GM19351 (cell line): ENCODE measurements around the gene LAMP1.
"Not testable (repeated sequence)": the region's sequence is repeated elsewhere in the genome, so short reads cannot be mapped to it uniquely, and the experiment has no call there.

ENCODE experiments used
- ATAC-seq: cut with Tn5 transposase; IDR thresholded peaks from one replicate; pipeline ENCODE4 v1.9.1; 2021; ENCODE audit warnings: mild to moderate bottlenecking, moderate library complexity; ENCODE audit not compliant: unreplicated experiment

The LAMP1 gene

GRCh38 chr13:113327391-113327765 is 30.3 kb downstream of the LAMP1 start:
- ATAC-seq: no peak

GRCh38 chr13:113327766-113328471 is 30.9 kb downstream of the LAMP1 start:
- no peak for ATAC-seq

- no peak for ATAC-seq
These were observed 31.8 kb downstream of the LAMP1 start for GRCh38 chr13:113328851-113329250.

GRCh38 chr13:113329656-113330312 is 32.7 kb downstream of the LAMP1 start:
- ATAC-seq: no peak

- ATAC-seq: no peak
These were observed 35.6 kb downstream of the LAMP1 start for GRCh38 chr13:113332615-113333014.

- ATAC-seq: no peak
These were observed 36.0 kb downstream of the LAMP1 start for GRCh38 chr13:113333076-113333475.

- ATAC-seq: no peak
These were observed 40.5 kb downstream of the LAMP1 start for GRCh38 chr13:113337556-113337955.

GRCh38 chr13:113337976-113338375 is 40.9 kb downstream of the LAMP1 start:
- no peak for ATAC-seq

- no peak for ATAC-seq
These were observed 41.4 kb downstream of the LAMP1 start for GRCh38 chr13:113338451-113338850.

- no peak for ATAC-seq
These were observed 46.0 kb downstream of the LAMP1 start for GRCh38 chr13:113342820-113343691.

- no peak for ATAC-seq
These were observed 46.6 kb downstream of the LAMP1 start for GRCh38 chr13:113343692-113343968.

GRCh38 chr13:113345486-113345885 is 48.4 kb downstream of the LAMP1 start:
- no peak for ATAC-seq

GRCh38 chr13:113347736-113348225 is 50.7 kb downstream of the LAMP1 start:
- ATAC-seq: not testable (repeated sequence)

GRCh38 chr13:113348591-113348990 is 51.6 kb downstream of the LAMP1 start:
- ATAC-seq: no peak

- ATAC-seq: no peak
These were observed 52.0 kb downstream of the LAMP1 start for GRCh38 chr13:113349050-113349449.

- ATAC-seq: no peak
These were observed 52.5 kb downstream of the LAMP1 start for GRCh38 chr13:113349491-113349890.

GRCh38 chr13:113350065-113350937 is 53.3 kb downstream of the LAMP1 start:
- no peak for ATAC-seq

- ATAC-seq: no peak
These were observed 53.9 kb downstream of the LAMP1 start for GRCh38 chr13:113350938-113351335.

GRCh38 chr13:113351514-113352026 is 54.5 kb downstream of the LAMP1 start:
- no peak for ATAC-seq

GRCh38 chr13:113353254-113353653 is 56.2 kb downstream of the LAMP1 start:
- no peak for ATAC-seq
